ENCODE results near the gene GSS.

GRCh38 chr20:34880215-34880850 is 75.3 kb downstream of the GSS start:
- no peak for TF ChIP-seq CREB1 (IDR thresholded peaks at IDR 0.05)
- no peak for TF ChIP-seq TBP (IDR thresholded peaks at IDR 0.05; ENCODE audit: low read depth, low read length)
- TF ChIP-seq PHF8 (conservative IDR thresholded peaks at IDR 0.05; ENCODE audit: low read depth, low read length): no peak
- no peak for TF ChIP-seq MAX (IDR thresholded peaks at IDR 0.05)
- TF ChIP-seq EP300 (IDR thresholded peaks at IDR 0.05; ENCODE audit: borderline replicate concordance in 1 of 2, low read depth in 2 of 2, low read length in 2 of 2): no peak
- TF ChIP-seq TAF1 (IDR thresholded peaks at IDR 0.05; ENCODE audit: low read depth, low read length): no peak
- TF ChIP-seq CTCF (IDR thresholded peaks at IDR 0.05; ENCODE audit: control extremely low read depth in 1 of 3, insufficient read depth in 1 of 3, low read depth in 1 of 3, low read length in 3 of 3): no peak
- no peak for TF ChIP-seq KDM1A (IDR thresholded peaks at IDR 0.05; ENCODE audit: borderline replicate concordance, low read length)
- TF ChIP-seq POLR2A (IDR thresholded peaks at IDR 0.05; ENCODE audit: control extremely low read depth in 1 of 2, low read depth in 2 of 2, low read length in 2 of 2): no peak
- TF ChIP-seq EZH2 (IDR thresholded peaks at IDR 0.05; ENCODE audit: low read depth, low read length, severe bottlenecking): no peak

Data from H1 (cell line).